Activated CD8-positive, alpha-beta memory T cell treated with anti-CD3 and anti-CD28 coated beads for 24 hours (primary cell): ENCODE results near the gene ATP10B.
"Not testable (repeated sequence)": the region's sequence is repeated elsewhere in the genome, so short reads cannot be mapped to it uniquely, and the experiment has no call there.

ENCODE experiments used
- DNase-seq: peaks from one replicate; pipeline ENCODE4 v3.0.0-alpha.2; 2020

ATP10B gene

DNA sequence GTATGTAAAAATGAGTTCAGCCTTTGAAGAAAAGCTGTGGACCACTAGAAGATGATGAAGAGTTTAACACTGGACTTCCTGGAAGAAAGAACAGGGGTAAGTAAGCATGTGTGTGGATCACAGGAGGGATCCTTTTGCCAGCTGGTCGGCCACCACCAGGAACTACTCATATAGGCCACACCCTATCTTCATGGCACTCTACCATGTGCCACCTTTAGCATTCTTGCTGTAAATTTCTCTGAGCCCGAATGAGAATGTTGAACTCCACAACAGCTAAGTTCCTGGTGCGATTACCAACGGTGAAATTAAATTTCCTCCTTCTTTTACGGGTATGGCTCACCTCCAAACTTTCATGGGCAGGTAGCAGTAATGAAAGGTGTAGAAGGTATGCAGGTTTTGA lies 102.3 kb downstream of the ATP10B start:
- no peak for DNase-seq

DNA sequence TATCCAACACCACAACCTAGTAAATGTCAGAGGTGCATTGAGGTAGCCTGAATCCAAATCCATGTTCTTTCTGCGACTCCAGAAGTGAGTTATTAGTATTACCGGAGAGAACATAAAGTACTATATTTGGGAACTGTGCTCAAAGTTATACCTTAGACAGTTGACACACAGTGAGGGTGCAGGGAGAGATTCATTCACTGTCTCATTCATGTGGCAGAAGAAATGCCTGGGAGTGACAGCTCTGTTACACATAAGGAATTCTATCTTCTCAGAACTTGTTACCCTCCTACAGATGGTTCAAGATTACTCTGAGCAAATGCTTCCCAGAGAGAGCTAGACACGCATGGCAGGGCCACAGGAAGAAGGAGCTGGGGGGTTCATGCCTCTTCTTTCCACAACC lies 103.0 kb downstream of the ATP10B start:
- DNase-seq, result no peak

- no peak for DNase-seq
Measured at GRCh38 chr5:160747987-160748386, 104.0 kb downstream of the ATP10B start.

GRCh38 chr5:160747559-160747958 lies 104.5 kb downstream of the ATP10B start:
- no peak for DNase-seq

DNA sequence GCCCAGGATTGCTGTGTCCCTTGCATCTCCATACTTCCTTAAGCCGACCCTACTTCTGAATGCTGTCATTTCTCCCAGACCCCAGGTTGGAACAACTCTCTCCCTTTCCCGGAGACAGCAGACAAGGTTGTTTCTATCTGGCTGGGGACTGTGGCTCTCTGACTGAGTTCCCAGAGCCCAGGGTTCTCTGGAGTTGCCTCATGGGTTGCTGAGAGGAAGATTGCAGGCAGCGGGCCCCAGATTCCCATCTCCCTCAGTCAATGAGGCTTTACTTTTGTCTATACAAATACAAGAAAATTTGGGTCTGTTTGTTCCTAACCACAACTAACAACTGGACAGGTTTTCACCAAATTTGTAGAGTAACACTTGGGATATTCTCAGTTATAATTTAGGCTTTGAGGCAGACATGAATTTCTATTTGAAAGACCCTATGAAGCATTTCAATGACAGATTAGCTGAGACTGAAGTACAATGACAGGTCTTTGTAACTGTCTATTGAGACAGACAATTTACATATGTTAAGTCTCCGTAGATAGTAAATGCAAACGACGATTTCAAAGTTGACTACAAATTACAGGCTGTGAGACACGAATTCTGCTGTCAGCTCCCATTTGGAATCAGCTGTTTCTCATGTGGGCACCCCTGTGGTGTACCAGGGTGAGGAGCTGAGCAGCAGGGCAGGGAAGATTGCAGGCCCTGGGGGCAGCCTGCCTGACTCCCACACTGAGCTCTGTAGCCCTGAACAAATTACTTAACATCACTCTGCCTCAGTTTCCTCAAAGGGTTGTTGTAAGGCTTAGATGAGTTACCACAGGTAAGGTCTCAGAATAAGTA lies 107.5 kb downstream of the ATP10B start:
- no peak for DNase-seq

- no peak for DNase-seq
Measured at GRCh38 chr5:160743027-160743426, 109.0 kb downstream of the ATP10B start.

DNA sequence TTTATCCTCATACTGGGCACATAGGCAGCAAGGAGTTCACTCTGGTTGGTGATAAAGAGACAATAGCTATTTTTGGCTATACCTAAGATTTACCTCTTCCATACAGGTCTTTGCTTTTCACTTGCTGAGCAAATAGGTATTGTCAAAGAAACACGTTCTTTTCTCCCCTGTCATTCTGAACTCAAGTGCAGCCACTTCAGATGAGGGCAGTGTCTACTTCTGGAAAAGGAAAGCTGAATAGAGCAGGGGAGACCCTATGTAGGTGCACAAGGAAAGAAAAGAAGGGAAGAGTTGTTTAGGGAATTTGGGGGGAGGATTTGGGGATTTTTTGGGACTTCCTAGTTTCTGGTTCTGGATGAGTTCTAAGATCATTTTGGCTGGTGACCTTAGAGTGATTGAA lies 109.6 kb downstream of the ATP10B start:
- no peak for DNase-seq

- DNase-seq, result no peak
Measured at GRCh38 chr5:160727296-160727997, 124.6 kb downstream of the ATP10B start.

DNA sequence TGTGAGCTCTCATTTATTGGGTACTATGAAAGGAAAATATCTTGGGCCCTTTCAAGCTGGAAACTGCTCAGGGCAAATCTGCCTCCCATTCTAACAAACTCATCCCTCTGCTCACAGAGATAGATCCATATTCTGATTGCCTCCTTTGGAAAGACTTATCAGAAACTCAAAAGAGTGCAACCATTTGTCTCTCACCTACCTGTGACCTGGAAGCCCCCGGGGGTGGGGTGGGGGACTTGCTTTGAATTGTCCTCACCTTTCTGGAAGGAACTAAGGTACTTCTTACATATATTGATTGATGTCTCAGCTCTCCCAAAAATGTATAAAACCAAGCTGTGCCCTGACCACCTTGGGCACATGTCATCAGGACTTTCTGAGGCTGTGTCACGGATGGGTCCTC lies 125.3 kb downstream of the ATP10B start:
- DNase-seq, result no peak

GRCh38 chr5:160720822-160721221 lies 131.2 kb downstream of the ATP10B start:
- DNase-seq, result no peak

DNA sequence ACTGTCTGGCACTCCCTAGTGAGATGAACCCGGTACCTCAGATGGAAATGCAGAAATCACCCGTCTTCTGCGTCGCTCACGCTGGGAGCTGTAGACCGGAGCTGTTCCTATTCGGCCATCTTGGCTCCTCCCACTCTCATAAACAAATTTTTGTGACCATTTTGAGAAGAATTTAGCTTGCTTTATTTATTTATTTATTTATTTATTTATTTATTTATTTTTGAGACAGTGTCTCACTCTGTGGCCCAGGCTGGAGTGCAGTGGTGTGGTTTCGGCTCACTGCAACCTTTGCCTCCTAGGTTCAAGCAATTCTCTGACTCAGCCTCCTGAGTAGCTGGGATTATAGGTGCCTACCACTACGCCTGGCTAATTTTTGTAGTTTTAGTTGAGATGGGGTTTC lies 136.5 kb downstream of the ATP10B start:
- not testable (repeated sequence) for DNase-seq

DNA sequence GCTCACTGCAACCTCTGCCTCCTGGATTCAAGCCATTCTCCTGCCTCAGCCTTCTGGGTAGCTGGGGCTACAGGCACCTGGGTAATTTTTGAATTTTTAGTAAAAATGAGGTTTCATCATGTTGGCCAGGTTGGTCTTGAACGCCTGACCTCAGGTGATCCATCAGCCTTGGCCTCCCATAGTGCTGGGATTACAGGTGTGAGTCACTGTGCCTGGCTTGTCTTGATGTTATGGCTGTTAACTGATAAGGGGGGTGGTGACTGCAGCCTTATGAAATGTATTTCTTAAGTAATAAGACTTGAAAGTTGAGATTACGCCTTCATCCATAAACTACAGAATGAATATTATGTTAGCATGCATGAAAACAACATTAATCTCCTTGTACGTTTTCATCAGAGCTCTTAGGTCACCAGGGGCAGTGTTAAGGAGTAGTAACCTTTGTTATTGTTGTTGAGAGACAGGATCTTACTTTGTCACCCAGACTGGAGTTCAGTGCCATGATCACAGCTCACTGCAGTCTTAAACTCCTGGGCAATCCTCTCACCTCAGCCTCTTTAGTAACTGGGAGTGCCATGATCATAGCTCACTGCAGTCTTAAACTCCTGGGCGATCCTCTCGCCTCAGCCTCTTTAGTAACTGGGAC lies 148.3 kb downstream of the ATP10B start:
- DNase-seq, result no peak

GRCh38 chr5:160702934-160703333 lies 149.1 kb downstream of the ATP10B start:
- no peak for DNase-seq

DNA sequence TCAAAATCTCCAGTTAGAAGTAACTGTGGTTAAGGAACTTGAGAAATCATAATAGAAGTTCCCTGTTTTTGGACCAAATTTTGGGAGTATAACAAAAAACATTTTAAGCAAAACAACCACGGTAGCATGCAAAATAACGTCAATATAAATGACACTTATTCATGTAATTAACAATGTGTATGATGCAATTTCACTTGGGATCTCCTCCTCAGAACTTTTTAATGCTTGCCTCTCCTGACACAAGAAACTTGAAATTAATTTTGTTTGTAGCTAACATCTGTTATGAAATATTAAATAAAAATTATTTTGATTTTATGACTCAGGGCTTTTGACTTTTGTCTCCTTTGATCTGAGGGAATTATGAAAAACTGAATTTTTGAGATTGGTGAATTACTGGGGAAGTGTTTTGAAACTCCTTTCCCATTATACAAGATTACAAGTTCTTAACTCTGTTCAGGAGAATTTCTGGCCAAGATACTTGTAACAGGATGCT lies 149.7 kb downstream of the ATP10B start:
- no peak for DNase-seq

DNA sequence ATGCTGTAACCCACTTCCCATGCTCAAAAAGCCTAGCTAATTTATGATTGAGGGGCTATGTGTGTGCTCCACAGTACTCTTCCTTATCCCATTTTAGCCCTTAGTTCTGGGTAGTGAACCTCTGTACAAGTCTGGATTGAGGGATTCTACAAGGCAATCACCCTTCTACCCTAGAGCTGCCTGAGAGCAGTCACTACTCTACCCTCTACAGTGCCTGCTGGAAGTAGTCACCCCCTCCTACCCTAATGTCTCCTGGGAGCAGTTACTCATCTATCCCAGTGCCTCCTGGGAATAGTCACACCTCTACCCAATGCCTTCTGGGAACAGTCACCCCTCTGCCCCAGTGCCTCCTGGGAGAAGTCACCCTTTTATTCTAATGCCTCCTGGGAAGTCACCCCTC lies 150.6 kb downstream of the ATP10B start:
- no peak for DNase-seq

GRCh38 chr5:160699301-160699700 lies 152.7 kb downstream of the ATP10B start:
- no peak for DNase-seq

- no peak for DNase-seq
Measured at GRCh38 chr5:160697281-160697680, 154.7 kb downstream of the ATP10B start.

DNA sequence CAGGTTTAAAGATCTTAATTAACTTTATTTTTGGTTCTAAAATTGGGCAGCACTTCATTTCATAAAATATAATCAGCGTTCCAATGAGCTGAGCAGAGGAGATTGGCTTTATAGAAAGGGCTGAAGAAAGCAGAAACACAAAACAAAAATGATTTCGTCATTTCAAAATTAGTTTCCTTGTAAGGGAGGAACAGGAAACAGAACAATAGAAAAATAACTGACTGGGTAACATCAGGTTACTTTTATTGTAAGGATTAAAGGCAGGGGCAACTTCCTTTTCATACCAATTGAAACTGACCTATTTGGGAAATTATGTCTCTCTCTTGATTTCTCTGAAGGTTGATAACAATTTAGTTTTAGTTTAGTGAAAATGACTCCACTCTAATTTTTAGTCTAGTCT lies 157.1 kb downstream of the ATP10B start:
- DNase-seq, result no peak

DNA sequence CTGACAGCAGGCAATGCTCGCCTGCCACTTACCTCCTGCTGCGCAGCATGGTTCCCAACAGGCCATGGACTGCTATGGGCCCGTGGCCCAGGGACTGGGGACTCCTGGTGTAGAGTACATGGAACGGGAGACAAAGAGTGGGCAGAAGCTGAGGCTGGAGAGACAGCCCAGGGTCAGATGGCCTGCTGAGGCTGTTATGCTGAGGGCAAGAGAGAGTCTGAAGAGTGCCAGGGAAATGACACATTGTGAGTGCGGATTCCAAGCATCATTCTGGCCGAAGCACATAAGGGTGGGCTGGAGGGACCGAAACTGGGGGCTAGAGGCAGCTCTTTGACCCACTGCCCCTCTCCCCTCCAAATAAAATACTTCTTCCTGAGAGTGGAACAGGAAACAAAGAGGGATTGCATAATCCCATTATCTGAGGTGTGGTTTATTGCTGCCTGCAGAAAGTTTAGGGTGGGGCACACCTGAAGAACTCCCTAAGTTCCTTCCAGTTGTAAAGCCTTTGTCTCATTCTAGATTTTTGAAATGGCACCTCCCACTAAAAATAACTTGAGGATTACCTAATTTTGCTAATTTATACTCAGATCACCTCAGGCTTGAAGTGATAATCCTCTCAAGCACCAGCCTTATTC lies 158.1 kb downstream of the ATP10B start:
- DNase-seq, result no peak

DNA sequence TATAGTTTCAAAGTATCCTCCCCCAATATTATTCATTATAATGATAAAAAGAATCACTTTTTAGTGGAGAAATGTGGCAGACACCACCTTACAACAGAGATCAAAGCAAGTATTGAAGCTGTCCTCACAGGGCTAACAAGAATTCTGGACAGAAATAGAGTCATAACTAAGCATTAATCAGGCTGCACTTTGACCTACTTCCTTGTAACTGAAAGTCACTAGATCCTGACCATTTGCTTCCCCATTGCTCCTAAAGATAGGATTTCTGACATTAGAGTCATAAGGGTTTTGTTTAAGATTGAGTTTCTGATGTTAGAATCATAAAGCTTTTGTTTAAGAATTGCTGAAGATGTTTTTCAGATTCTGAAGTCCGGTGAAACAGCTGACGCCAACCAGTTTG lies 159.7 kb downstream of the ATP10B start:
- DNase-seq, result no peak

GRCh38 chr5:160685695-160686094 lies 166.3 kb downstream of the ATP10B start:
- no peak for DNase-seq

GRCh38 chr5:160685219-160685618 lies 166.8 kb downstream of the ATP10B start:
- DNase-seq, result no peak

GRCh38 chr5:160679567-160680309 lies 172.3 kb downstream of the ATP10B start:
- no peak for DNase-seq
